Tibial nerve (tissue), 4 donors: ENCODE measurements around the gene MED15.

Source experiments
- EP300 ChIP-seq, 2 donors: sonication (generic); formaldehyde crosslinking; IDR thresholded peaks; one replicate each; pipeline ENCODE4 v1.6.1; 2017; ENCODE audit warnings: antibody characterized with exemption in 2 of 2, mild to moderate bottlenecking in 1 of 2
- POLR2A ChIP-seq, 2 donors: fragments of 450-650 bp; IDR thresholded peaks; one replicate each; pipeline ENCODE4 v1.6.1; 2017; ENCODE audit warnings: antibody characterized with exemption in 2 of 2, mild to moderate bottlenecking in 2 of 2, moderate library complexity in 2 of 2
- TF ChIP-seq, protein P1 (sequence below), 5 experiments: fragments of 200-600 bp in 3 of 5; fragments of 450-650 bp in 2 of 5; sonication (generic) in 3 of 5; IDR thresholded peaks; one replicate each; pipeline ENCODE4 v1.5.1; 2016 to 2019; ENCODE audit warnings: antibody characterized with exemption in 5 of 5, mild to moderate bottlenecking in 3 of 5, moderate library complexity in 2 of 5

DNA sequence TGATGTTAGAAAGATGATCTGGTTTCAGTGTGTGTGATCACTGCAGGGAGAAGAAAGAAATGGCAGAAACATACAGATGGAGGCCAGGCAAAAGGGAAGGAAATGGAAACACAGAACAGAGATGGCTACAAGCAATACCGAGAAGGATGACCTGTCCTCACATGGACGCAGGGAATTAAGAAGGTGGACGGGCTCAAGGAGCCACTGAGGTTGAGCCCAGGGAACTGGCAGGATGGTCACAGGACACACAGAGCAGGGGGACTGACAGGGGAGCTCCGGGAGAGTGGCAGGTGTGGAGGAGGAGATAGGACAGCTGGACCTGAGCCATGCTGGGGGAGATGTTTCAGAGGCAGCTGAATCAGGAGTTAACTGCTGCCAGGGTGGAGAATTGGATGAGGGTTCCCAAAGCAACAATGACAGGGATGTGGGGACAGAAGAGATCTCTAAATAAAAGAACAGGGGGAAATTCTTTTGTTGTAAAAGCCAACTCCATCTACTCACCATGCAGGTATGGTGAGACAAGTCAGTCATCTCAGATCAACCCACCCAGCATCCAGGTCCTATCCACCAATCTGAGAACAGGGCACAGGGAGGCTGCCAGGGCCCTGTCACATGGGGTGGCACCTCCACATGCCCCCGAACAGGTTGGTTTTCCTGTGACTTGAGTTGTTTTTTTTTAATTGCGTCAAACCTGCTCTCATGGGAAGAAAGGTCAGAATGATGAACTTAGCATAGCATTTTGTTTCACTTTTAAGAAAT is 38.1 kb upstream of the MED15 start:
- TF ChIP-seq POLR2A (IDR thresholded peaks at IDR 0.05) (no peak), EP300 (IDR thresholded peaks at IDR 0.05) (no peak)
- TF ChIP-seq, protein P1, sequence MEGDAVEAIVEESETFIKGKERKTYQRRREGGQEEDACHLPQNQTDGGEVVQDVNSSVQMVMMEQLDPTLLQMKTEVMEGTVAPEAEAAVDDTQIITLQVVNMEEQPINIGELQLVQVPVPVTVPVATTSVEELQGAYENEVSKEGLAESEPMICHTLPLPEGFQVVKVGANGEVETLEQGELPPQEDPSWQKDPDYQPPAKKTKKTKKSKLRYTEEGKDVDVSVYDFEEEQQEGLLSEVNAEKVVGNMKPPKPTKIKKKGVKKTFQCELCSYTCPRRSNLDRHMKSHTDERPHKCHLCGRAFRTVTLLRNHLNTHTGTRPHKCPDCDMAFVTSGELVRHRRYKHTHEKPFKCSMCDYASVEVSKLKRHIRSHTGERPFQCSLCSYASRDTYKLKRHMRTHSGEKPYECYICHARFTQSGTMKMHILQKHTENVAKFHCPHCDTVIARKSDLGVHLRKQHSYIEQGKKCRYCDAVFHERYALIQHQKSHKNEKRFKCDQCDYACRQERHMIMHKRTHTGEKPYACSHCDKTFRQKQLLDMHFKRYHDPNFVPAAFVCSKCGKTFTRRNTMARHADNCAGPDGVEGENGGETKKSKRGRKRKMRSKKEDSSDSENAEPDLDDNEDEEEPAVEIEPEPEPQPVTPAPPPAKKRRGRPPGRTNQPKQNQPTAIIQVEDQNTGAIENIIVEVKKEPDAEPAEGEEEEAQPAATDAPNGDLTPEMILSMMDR (IDR thresholded peaks at IDR 0.05), result no peak
